ENCODE data around the gene ANO2.

ANO2 gene

GRCh38 chr12:5952031-5952430 is 7.0 kb upstream of the ANO2 start:
- no peak for TF ChIP-seq CTCF (conservative IDR thresholded peaks at IDR 0.05; ENCODE audit: low read depth, low read length)
- no peak overlapping the region for H3K4me3 ChIP-seq (ENCODE audit: low read depth, low read length)
- DNase-seq (ENCODE audit: low read depth), result no peak

- no peak for TF ChIP-seq CTCF (conservative IDR thresholded peaks at IDR 0.05; ENCODE audit: low read depth, low read length)
- DNase-seq (ENCODE audit: low read depth), result no peak
- no peak overlapping the region for H3K4me3 ChIP-seq (ENCODE audit: low read depth, low read length)
Observed at GRCh38 chr12:5948696-5949095, 3.6 kb upstream of the ANO2 start.

- no peak for TF ChIP-seq CTCF (conservative IDR thresholded peaks at IDR 0.05; ENCODE audit: low read depth, low read length)
- no peak for DNase-seq (ENCODE audit: low read depth)
- H3K4me3 ChIP-seq (ENCODE audit: low read depth, low read length), result no peak overlapping the region
Observed at GRCh38 chr12:5947006-5947405, 1.9 kb upstream of the ANO2 start.

GRCh38 chr12:5946388-5946787 is 1.3 kb upstream of the ANO2 start:
- no peak for TF ChIP-seq CTCF (conservative IDR thresholded peaks at IDR 0.05; ENCODE audit: low read depth, low read length)
- no peak for DNase-seq (ENCODE audit: low read depth)

GRCh38 chr12:5944688-5945070 is 380 bp downstream of the ANO2 start:
- DNase-seq (ENCODE audit: low read depth), result no peak
- no peak for TF ChIP-seq CTCF (conservative IDR thresholded peaks at IDR 0.05; ENCODE audit: low read depth, low read length)
- peak overlapping the region; percentile 29 for H3K4me3 ChIP-seq (ENCODE audit: low read depth, low read length)

More at GRCh38 chr12:5946388-5946787, 1.3 kb upstream of the ANO2 start:
- no peak overlapping the region for H3K4me3 ChIP-seq (ENCODE audit: low read depth, low read length)

GRCh38 chr12:5944053-5944452 is 1.0 kb downstream of the ANO2 start:
- no peak for TF ChIP-seq CTCF (conservative IDR thresholded peaks at IDR 0.05; ENCODE audit: low read depth, low read length)
- no peak overlapping the region for H3K4me3 ChIP-seq (ENCODE audit: low read depth, low read length)
- no peak for DNase-seq (ENCODE audit: low read depth)

- H3K4me3 ChIP-seq (ENCODE audit: low read depth, low read length), result no peak overlapping the region
- no peak for TF ChIP-seq CTCF (conservative IDR thresholded peaks at IDR 0.05; ENCODE audit: low read depth, low read length)
- no peak for DNase-seq (ENCODE audit: low read depth)
Observed at GRCh38 chr12:5941907-5942306, 3.2 kb downstream of the ANO2 start.

Data from choroid plexus epithelial cell (primary cell).